HG03432 (cell line): ENCODE data around the gene TMPRSS11E.
"Not testable (repeated sequence)": the region's sequence is repeated elsewhere in the genome, so short reads cannot be mapped to it uniquely, and the experiment has no call there.

ENCODE experiments used
- ATAC-seq: cut with Tn5 transposase; IDR thresholded peaks from one replicate; pipeline ENCODE4 v1.9.1; 2021; ENCODE audit warnings: mild to moderate bottlenecking, moderate library complexity; ENCODE audit not compliant: unreplicated experiment

Gene TMPRSS11E

DNA sequence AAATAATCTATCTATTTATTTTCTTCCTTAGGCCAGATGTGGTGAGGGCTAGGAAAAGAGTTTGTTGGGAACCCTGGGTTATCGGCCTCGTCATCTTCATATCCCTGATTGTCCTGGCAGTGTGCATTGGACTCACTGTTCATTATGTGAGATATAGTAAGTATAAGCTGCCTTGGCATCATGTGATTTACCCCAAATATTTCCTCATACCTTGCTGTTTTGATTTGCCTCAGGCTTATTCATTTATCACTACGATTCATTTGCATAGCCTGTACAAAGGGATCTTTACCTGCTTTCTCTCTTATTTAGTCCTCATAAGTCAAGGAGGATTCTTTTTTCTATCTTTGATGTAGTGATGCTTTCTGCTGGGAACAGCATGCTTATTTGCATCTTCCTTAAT lies 14.5 kb downstream of the TMPRSS11E start:
- no peak for ATAC-seq

DNA sequence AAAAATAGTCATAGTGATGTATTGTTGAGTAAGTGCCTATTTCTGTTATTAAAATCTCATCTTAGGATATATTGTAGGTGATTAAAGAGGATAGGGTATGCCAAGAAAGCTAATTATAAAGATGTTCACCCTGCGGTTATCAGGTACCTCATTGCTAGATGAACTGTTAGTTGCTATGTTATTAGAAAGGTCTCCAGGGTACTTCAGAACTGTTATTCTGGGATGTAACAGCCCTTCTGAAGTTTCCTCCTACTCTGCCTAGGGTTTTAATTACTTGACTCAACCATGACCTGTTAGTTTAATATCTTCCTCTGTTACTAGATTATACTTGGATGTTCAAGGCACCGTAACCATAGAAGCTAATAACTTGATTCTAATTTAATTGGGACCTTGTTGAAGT lies 15.4 kb downstream of the TMPRSS11E start:
- no peak for ATAC-seq

DNA sequence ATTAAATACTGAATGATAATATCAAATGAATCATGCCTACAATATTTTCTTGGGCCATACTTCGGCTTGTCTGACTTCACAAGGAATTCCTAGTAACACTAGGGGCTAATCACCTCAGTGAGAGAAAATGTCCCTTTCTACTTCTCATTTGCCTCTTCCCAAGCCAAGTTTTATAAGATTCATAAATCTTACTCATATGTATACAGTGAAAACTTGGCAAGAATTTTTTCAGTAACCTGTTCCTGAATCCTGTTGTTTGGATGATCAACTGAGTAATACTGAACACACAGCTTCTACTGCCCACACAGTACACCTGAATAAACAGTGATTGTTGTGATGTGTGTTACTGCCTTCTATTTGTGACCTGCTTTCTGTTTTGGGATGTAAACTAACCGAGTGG lies 16.5 kb downstream of the TMPRSS11E start:
- ATAC-seq: no peak

DNA sequence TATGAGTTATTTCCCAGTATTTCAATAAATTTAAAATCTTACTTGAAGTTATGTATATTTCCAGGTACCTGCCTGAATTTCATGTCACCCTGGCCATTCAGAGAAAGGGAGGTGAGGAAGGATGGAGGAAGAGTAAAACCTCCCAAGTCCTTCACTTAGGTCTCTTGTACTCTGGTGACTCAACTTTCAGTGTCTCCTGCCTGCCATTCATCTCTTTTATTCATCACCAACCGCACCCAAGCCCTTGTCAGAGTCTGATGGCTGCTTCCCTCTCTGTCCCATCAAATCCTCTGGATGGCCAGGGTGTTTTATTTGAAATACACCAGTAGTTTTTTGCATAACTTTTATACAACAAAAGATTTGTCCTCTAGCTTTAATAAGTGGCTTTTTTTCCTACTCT lies 17.8 kb downstream of the TMPRSS11E start:
- no peak for ATAC-seq

DNA sequence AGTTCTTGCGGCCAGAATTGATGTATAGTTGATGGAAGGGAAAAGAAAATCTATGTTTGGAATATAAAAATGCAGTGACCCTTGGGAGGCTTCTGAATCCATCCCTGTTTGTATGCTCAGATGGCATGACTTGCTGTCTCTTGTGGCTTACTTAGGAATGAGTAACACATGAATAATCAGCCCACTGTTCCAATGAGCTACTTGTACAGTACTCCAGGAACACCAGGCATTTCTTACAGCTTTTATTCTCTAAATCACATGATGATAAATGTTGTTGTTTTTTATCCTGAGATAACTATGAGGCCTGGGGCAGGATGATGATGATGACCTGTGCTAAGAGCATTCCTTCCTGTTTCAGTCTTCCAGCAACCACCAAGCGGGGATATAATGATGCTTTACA lies 18.9 kb downstream of the TMPRSS11E start:
- no peak for ATAC-seq

DNA sequence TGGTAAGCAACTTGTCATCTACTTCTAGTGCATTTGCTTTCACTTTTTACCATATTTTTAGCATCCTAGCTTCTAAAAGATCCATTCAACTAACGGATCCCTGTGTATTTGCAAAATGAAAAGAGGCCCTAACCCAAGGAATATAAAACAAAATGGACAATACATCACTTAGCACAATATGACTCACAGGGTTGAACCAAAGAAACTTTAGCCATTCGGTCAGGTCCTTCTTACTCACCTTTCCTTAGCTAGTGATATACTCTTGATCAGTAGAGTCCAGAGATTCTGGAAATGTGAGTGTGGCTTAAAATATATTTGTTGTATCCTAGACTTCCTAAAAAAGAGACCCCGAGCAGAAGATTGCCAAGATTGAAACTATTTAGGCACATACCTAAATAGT lies 19.5 kb downstream of the TMPRSS11E start:
- ATAC-seq: no peak

DNA sequence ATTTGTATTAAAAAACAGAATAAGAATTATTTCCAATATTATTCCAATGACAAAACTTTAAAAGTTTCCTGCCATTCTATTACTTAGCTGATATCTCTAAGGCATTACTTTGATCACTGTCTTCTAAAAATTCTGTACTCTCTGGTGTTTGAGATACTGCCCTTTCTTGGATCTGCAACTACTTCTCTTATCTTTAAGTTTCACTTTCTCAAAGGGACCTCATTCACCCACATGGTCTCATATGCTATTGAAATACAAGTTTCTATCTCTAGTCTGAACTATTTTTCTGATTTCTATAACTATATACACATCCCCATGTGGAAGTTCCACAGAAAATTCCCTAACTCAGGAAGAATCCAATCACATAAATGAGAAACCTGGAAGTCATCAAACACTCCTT lies 22.2 kb downstream of the TMPRSS11E start:
- ATAC-seq: peak; percentile 80

DNA sequence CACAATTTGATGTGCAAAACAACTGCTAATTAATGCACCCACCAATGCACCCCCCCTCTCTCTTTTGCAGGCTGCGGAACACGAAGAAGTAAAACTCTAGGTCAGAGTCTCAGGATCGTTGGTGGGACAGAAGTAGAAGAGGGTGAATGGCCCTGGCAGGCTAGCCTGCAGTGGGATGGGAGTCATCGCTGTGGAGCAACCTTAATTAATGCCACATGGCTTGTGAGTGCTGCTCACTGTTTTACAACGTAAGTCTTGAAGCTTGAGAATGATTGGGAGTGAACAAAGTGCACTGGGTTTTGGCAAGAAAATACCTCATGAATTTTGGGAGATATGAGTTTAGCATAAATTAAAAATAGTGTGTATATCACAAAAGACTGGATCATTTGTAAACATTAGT lies 28.9 kb downstream of the TMPRSS11E start:
- ATAC-seq: no peak

DNA sequence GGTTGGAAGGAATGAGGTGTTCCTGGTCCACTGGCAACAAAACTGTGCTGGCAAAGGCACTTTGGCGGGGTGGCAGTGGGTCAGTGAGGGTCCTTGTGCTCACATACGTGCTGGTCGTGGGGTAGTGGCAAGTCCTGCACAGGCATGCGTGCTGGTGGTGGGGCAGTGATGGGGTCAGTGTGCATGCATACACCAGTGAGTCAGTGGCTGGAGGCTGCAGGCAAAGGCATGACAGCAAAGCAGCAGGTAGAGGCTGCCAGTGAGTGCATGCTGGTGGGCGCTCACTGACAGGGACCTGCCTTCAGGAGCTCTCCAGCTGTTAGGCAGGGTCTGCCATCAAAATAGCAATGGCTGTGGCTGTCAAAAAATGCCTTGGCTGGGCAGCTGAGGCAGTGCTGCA lies 42.1 kb downstream of the TMPRSS11E start:
- no peak for ATAC-seq

DNA sequence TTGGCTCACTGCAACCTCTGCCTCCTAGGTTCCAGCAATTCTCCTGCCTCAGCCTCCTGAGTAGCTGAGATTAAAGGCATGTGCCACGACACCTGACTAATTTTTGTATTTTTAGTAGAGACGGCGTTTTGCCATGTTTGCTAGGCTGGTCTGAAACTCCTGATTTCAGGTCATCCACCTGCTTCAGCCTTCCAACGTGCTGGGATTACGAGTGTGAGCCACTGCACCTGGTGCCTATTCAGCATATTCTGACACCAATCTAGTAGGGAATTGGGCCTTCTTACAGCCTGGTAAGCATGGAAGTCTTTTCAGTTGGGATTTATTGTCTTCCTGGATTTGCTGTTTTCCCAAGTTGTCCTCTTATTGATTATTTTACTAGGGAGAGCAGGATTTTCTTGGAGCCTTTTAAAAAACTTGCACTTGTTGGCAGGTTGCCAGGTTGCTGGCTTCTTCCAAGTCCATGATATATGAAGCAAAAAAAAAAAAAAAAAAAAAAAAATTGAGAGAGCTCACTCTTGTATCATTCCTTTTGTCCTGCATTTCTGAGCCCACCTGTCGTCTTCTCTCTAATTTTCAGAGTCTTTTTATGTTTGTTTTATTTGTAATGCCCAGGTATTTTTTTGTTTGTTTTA lies 43.7 kb downstream of the TMPRSS11E start:
- ATAC-seq: no peak

DNA sequence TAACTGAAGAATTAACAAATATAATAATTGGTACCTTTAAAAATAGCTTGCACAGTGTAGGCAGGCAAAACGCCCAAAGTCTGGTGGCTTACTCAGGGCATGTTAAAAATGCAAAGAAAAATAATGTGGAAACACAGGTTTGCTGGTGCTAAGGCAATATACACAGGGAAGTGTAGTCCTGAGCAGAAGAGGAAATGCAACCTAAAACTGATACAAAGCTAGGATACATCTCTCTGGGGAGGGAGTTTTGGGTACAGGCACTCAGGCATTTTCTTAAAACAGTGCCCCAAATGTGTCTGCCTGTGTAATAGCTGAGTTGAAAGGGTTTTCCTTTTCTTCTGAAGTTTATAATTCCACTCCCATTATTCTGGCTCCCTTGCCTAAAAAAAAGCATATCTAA lies 47.4 kb downstream of the TMPRSS11E start:
- ATAC-seq: no peak

DNA sequence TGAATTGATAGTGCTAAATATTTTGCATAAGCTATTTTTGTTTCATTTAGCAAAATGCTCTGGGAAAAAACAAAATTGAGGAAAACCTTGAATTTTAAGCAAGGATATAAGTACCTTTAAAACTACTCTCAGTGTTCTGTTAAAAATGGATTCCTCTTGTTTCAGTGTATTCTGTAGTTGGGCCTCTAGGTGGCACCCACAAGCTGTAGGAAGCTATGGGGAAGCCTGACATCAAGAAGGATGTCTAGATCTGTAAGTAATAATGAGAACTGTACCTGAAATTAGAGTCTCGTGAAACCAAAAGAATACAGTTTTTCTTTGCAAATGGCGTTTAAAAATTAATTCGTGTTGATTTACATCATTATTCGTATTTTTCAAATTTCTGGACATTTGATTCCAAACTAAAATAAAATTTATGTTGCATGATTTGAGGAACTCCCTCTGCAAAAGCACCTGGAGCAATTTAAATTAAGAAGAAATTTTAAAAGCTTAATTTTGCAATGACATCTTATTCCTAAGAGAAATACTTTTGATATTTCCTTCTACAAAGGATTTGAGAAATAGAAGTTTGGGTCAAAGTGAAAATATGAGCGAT lies 51.2 kb downstream of the TMPRSS11E start:
- ATAC-seq: peak; percentile 92

DNA sequence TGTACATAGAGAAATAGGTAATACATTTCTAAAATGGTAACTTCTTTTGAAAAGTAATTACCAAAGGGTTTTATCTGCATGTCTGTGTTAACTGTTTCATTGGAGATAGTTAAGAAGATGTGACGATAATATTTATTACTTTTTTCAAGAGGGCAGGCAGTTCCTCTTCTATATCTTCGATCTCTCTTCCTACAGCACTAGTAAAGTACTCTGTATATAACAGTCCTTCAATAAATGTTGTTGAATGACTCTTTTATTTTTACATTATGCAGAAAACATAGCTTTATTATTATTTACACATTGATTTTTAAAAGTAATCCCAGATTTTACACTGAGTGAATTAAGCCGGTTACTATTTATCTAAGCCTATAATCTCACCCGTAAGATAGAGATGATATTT lies 51.8 kb downstream of the TMPRSS11E start:
- ATAC-seq: no peak

DNA sequence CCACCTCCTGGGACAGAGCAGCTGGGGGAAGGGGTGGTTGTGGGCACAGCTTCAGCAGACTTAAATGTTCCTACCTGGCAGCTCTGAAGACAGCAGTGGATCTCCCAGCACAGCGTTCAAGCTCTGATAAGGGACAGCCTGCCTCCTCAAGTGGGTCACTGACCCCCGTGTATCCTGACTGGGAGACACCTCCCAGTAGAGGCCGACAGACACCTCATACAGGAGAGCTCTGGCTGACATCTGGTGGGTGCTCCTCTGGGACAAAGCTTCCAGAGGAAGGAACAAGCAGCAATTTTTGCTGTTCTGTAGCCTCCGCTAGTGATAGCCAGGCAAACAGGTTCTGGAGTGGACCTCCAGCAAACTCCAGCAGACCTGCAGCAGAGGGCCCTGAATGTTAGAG lies 56.2 kb downstream of the TMPRSS11E start:
- not testable (repeated sequence) for ATAC-seq

DNA sequence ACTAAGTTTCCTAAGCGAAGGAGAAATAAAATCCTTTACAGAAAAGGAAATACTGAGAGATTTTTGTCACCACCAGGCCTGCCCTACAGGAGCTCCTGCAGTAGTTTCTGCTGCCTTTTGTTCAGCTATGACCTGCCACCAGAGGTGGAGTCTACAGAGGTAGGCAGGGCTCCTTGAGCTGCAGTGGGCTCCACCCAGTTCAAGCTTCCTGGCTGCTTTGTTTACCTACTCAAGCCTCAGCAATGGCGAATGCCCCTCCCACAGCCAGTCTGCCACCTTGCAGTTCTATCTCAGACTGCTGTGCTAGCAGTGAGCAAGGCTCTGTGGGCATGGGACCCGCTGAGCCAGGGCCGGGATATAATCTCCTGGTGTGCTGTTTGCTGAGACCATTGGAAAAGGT lies 57.6 kb downstream of the TMPRSS11E start:
- not testable (repeated sequence) for ATAC-seq

DNA sequence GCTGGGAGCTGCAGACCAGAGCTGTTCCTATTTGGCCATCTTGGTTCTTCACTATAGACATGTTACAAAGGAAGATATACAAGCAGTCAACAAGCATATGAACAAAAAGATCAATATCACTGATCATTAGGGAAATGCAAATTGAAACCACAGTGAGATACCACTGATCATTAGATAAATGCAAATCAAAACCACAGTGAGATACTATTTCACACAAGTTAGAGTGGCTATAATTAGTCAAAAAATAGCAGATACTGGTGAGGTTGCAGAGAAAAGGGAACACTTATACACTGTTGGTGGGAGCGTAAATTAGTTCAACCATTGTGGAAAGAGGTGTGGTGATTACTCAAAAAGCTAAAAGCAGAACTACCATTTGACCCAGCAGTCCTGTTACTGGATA lies 58.2 kb downstream of the TMPRSS11E start:
- peak; percentile 79 for ATAC-seq

DNA sequence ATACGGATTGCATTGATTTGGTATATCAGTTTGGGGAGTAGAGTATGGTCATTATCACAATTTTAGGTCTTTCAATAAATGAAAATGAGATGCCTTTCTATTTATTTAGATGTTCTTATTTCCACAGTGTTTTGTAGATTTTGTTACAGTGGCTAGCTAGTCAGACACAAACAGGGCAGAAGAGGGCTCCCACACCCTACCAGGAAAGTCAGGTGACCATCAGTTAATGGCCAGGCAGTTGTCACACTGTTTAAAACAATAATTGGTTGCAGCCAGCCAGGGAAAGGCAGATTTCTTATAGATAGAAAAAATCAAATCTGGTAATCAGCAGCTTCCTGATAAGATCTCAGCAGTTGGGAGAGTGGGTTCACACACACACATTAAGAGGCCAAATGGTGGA lies 71.6 kb downstream of the TMPRSS11E start:
- ATAC-seq: no peak

DNA sequence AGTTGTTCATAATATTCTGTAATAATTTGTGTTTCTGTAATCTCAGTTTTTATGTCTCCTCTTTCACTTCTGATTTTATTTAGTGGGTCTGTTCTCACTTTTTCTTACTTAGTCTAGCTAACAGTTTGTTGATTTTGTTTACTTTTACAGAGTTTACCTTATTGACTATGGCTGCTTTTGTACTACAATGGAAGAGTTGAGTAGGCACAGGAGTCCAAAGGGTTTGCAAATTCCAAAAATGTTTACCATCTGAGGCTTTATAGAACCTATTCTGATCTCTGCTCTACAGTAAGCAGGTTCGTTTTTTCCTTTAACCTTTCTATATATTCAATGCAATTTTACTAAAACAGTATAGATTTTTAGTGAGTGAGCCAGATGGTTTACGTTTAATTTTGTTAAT lies 73.7 kb downstream of the TMPRSS11E start:
- ATAC-seq: no peak

DNA sequence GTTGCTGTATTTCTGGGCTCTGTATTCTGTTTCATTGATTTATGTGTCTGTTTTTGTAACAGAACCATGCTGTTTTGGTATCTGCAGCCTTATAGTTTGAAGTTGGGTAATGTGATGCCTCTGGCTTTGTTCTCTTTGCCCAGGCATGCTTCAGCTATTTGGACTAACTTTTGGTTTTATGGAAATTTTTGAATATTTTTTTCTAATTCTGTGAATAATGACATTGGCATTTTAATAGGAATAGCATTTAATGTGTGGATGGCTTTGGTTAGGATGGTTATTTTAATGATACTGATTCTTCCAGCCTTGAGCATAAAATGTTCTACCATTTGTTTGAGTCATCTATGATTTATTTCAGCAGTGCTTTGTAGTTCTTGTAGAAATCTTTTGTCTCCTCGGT lies 75.0 kb downstream of the TMPRSS11E start:
- ATAC-seq: not testable (repeated sequence)

DNA sequence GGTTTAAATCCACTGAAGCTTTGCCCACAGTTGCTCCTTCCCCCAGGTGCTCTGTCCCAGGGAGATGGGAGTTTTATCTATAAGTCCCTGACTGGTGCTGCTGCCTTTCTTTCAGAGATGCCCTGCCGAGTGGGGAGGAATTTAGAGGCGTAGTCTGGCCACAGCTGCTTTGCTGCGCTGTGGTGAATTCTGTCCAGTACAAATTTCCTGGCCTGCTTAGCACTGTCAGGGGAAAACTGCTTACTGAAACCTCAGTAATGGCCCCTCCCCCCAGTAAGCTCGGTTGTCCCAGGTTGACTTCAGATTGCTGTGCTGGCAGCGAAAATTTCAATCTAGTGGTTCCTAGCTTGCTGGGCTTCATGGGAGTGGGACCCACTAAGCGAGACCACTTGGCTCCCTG lies 88.7 kb downstream of the TMPRSS11E start:
- no peak for ATAC-seq

DNA sequence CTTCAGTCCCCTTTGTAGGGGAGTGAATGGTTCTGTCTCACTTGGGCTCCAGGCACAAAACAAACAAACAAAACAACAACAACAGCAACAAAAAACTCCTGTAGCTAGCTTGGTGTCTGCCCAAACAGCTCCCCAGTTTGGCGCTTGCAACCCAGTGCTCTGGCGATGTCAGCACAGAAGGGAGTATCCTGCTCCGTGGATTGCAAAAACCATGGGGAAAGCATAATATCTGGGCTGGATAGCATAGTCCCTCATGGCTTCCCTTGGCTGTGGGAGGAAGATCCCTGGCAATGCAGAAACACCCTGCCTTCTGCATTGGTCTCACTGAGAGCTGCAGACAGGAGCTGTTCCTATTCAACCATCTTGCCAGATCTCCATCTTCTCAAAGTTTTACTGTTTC lies 89.1 kb downstream of the TMPRSS11E start:
- ATAC-seq: no peak

DNA sequence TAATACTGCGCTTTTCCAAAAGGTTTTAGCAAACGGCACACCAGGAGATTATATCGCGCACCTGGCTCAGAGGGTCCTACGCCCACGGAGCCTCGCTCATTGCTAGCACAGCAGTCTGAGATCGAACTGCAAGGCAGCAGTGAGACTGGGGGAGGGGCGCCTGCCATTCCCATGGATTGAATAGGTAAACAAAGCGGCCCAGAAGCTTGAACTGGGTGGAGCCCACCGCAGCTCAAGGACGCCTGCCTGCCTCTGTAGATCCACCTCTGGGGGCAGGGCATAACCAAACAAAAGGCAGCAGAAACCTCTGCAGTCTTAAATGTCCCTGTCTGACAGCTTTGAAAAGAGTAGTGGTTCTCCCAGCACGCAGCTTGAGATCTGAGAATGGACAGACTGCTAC lies 95.5 kb downstream of the TMPRSS11E start:
- ATAC-seq: not testable (repeated sequence)
